ENCODE results near the gene SCFD2. TPM values are rescaled to one million over a fixed set of nuclear protein-coding genes. Genes with fewer than 3 reads are reported as not detected.

SCFD2 gene
- total and polyA plus RNA-seq, 4 donors: 4.3 to 28.8 (median 7.4) TPM

DNA sequence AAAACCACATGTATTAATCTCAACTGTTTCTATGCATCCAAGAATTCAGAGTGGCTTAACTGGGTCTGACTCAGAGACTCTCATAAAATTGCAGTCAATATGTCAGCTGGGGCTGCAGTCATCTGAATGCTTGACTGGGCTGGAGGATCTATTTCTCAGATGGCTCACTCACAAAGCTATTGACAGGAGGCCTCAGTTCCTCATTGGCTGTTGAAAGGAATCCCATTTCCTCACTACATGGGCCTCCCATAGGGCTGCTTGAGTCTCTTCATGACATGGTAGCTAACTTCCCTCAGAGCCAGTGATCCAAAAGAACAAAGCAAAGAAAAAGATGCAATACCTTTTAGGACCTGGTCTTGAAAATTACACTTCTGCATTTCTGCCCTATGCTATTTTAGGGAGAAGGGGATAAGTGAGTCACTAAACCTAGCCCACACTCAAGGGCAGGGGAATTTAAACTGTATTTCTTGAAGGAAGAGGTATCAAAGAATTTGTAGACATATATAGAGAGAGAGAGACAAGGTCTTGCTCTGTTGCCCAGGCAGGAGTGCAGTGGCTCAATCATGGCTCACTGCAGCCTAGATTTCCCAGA lies 9.8 kb downstream of the SCFD2 start:
- DNase-seq (ENCODE audit: low spot score): no peak
- TF ChIP-seq YY1 (IDR thresholded peaks at IDR 0.05) (no peak), RXRA (IDR thresholded peaks at IDR 0.05) (no peak), NR2F2 (IDR thresholded peaks at IDR 0.05) (no peak), RAD21 (IDR thresholded peaks at IDR 0.05) (no peak), HNF4G (IDR thresholded peaks at IDR 0.05) (no peak), FOXA2 (IDR thresholded peaks at IDR 0.05) (no peak), GABPA (IDR thresholded peaks at IDR 0.05 in 1 of 2, conservative IDR thresholded peaks at IDR 0.05 in 1 of 2) (no peak), SP1 (IDR thresholded peaks at IDR 0.05) (no peak), FOXA1 (IDR thresholded peaks at IDR 0.05) (no peak), TAF1 (conservative IDR thresholded peaks at IDR 0.05) (no peak), HNF4A (conservative IDR thresholded peaks at IDR 0.05) (no peak), EGR1 (IDR thresholded peaks at IDR 0.05; ENCODE audit: low read depth in 2 of 2) (no peak), JUND (IDR thresholded peaks at IDR 0.05) (no peak)
- TF ChIP-seq, protein P1, sequence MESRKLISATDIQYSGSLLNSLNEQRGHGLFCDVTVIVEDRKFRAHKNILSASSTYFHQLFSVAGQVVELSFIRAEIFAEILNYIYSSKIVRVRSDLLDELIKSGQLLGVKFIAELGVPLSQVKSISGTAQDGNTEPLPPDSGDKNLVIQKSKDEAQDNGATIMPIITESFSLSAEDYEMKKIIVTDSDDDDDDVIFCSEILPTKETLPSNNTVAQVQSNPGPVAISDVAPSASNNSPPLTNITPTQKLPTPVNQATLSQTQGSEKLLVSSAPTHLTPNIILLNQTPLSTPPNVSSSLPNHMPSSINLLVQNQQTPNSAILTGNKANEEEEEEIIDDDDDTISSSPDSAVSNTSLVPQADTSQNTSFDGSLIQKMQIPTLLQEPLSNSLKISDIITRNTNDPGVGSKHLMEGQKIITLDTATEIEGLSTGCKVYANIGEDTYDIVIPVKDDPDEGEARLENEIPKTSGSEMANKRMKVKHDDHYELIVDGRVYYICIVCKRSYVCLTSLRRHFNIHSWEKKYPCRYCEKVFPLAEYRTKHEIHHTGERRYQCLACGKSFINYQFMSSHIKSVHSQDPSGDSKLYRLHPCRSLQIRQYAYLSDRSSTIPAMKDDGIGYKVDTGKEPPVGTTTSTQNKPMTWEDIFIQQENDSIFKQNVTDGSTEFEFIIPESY (IDR thresholded peaks at IDR 0.05): no peak
- TF ChIP-seq, protein P2, sequence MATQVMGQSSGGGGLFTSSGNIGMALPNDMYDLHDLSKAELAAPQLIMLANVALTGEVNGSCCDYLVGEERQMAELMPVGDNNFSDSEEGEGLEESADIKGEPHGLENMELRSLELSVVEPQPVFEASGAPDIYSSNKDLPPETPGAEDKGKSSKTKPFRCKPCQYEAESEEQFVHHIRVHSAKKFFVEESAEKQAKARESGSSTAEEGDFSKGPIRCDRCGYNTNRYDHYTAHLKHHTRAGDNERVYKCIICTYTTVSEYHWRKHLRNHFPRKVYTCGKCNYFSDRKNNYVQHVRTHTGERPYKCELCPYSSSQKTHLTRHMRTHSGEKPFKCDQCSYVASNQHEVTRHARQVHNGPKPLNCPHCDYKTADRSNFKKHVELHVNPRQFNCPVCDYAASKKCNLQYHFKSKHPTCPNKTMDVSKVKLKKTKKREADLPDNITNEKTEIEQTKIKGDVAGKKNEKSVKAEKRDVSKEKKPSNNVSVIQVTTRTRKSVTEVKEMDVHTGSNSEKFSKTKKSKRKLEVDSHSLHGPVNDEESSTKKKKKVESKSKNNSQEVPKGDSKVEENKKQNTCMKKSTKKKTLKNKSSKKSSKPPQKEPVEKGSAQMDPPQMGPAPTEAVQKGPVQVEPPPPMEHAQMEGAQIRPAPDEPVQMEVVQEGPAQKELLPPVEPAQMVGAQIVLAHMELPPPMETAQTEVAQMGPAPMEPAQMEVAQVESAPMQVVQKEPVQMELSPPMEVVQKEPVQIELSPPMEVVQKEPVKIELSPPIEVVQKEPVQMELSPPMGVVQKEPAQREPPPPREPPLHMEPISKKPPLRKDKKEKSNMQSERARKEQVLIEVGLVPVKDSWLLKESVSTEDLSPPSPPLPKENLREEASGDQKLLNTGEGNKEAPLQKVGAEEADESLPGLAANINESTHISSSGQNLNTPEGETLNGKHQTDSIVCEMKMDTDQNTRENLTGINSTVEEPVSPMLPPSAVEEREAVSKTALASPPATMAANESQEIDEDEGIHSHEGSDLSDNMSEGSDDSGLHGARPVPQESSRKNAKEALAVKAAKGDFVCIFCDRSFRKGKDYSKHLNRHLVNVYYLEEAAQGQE (IDR thresholded peaks at IDR 0.05): no peak
- TF ChIP-seq, protein P3, sequence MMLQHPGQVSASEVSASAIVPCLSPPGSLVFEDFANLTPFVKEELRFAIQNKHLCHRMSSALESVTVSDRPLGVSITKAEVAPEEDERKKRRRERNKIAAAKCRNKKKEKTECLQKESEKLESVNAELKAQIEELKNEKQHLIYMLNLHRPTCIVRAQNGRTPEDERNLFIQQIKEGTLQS (IDR thresholded peaks at IDR 0.05): no peak
- TF ChIP-seq, protein P4, sequence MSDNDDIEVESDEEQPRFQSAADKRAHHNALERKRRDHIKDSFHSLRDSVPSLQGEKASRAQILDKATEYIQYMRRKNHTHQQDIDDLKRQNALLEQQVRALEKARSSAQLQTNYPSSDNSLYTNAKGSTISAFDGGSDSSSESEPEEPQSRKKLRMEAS (IDR thresholded peaks at IDR 0.05): no peak
- TF ChIP-seq, protein P5, sequence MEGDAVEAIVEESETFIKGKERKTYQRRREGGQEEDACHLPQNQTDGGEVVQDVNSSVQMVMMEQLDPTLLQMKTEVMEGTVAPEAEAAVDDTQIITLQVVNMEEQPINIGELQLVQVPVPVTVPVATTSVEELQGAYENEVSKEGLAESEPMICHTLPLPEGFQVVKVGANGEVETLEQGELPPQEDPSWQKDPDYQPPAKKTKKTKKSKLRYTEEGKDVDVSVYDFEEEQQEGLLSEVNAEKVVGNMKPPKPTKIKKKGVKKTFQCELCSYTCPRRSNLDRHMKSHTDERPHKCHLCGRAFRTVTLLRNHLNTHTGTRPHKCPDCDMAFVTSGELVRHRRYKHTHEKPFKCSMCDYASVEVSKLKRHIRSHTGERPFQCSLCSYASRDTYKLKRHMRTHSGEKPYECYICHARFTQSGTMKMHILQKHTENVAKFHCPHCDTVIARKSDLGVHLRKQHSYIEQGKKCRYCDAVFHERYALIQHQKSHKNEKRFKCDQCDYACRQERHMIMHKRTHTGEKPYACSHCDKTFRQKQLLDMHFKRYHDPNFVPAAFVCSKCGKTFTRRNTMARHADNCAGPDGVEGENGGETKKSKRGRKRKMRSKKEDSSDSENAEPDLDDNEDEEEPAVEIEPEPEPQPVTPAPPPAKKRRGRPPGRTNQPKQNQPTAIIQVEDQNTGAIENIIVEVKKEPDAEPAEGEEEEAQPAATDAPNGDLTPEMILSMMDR (IDR thresholded peaks at IDR 0.05; ENCODE audit: low read depth, low read length, missing input control): no peak
- Histone ChIP-seq H3K27ac (ENCODE audit: low read depth in 1 of 2, low read length in 2 of 2) (no peak overlapping the region), H3K4me1 (ENCODE audit: control insufficient read depth in 4 of 4, insufficient read depth in 4 of 4, low read length in 3 of 4) (no peaks in the 10 kb centered on the region), H3K9me3 (ENCODE audit: control insufficient read depth in 4 of 4, low read length in 3 of 4) (no peaks in the 10 kb centered on the region), H3K36me3 (ENCODE audit: control insufficient read depth in 4 of 4, insufficient read depth in 3 of 4, low read depth in 1 of 4, low read length in 3 of 4) (peaks cover 0 to 8% (median under 1%) of the 10 kb centered on the region in 4 donors), H3K27me3 (ENCODE audit: control insufficient read depth in 4 of 4, insufficient read depth in 4 of 4, low read length in 3 of 4) (no peaks in the 10 kb centered on the region), H3K9ac (ENCODE audit: low read depth in 1 of 2, low read length in 2 of 2) (no peak overlapping the region), H3K4me3 (ENCODE audit: low read depth in 1 of 3, low read length in 3 of 3) (no peak overlapping the region)
